Activated CD8-positive, alpha-beta memory T cell treated with anti-CD3 and anti-CD28 coated beads, Interleukin-2, amount 50 U/mL, for 48 hours (primary cell): ENCODE measurements around the gene CEP112.

Experiments
- DNase-seq: peaks from one replicate; pipeline ENCODE4 v3.0.0-alpha.2; 2020

The CEP112 gene

DNA sequence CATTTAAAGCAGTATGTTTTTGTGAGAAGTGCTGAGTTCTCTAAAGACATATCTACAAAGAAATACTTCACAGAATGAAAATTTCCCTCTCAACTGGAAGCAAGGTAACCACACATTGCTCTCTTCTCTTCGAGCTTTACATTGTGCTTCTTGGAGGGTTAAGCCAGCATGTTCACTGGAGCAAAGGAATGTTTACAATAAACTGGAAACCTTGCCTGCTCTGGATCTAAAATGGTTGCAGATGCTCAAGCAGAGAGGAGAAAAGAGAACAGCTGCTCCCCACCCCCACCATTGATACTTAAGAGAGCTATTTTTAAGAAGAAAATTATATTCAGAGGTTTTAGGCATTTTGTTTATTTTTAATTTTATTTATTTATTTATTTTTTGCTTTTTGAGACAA is 213.1 kb downstream of the CEP112 start:
- no peak for DNase-seq

DNA sequence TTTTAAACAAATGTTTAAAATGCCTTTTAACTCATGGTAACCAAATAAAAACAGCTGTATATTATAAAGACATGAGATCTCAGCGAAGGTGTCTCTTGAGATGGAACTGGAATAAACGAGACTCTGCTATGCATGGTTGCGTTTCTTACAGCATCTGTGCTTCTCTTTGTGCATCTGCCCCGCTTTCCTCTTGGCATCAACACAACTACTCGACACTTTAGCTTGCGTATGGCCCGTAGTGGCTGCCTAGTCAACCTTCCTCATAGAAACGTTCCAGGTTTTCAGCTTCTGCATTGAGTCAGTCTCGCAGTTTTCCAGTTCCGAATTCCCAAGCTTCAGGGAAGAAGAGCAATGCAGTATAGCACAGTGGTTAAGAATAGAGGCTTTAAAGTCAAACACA is 214.9 kb downstream of the CEP112 start:
- DNase-seq: no peak

DNA sequence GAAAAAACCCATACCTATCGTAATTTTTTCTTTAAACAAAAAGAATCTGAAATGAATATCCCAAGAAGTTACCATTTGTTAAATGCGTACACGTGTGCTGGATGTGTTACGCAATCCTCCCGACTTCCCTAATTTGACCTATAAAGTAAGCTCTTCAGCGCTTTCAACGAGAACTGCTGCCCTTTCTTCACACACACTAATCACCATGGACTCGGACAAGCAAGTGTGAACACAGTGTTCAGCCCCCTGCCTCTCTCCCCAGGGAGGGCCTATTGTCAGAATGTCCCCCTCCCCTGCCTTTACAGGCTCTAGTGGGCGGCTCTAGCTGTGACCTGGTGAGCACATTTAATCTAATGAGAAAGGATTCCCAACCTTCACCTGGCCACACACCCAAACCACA is 216.1 kb downstream of the CEP112 start:
- no peak for DNase-seq

DNA sequence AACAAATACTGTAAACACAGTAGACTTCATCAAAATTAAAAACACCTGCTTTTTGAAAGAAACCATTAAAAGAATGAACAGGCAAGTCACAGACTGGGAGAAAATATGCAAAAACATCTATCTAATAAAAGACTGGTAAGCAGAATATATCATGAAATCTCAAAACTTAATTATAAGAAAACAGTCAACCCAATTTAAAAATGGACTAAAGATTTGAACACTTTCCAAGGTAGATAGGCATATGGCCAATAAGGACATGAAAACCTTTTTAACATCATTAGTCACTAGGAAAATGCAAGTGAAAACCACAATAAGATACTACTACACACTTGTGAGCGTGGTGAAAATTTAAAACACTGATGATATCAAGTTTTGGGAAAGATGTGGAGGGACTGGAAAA is 218.7 kb downstream of the CEP112 start:
- no peak for DNase-seq

DNA sequence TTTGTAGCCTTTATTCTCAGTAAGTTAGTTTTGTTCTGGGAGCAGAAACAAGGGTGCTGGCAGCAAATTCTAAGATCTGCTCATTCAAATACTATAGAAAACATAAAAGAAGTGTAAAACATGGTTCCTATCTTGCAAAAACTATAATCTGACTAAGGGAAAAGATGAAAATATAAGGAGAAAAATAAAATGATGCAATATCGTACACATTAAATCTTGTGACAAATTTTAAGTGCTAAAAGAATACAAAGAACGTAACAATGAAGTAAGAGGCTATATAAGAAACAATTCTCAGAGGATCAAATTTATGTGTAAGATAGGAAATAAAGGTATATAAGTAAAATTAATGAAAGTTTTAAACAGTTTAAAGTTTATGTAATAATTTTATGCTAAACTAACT is 224.6 kb downstream of the CEP112 start:
- DNase-seq: no peak

DNA sequence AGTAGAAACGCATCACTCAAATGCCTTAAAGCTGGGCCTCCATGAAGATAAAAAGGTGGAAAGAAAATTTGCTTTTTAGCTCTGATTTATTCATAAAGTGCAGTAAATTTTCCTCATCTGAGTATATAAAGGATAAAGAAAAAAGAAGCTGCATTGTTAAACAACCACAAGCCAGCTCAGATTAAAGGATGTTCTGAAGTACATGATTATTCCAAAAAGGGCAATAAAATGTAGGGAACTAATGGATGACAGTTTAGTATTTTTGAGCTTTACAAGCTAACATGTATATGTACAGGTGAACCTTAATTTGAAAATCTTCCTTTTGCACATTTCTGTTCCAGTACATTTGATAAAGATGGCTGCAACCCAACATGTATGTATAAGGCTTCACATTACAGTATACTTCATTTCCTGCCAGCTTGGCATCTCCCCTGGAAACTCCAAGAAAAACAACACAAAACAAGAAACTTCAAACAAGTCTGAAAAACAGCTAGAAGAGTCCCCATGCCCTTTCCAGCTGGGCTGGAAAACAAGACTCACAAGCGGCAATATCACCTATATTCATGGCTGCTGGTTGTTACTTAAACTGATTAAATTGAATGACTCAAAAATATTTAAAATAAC is 225.7 kb downstream of the CEP112 start:
- no peak for DNase-seq

DNA sequence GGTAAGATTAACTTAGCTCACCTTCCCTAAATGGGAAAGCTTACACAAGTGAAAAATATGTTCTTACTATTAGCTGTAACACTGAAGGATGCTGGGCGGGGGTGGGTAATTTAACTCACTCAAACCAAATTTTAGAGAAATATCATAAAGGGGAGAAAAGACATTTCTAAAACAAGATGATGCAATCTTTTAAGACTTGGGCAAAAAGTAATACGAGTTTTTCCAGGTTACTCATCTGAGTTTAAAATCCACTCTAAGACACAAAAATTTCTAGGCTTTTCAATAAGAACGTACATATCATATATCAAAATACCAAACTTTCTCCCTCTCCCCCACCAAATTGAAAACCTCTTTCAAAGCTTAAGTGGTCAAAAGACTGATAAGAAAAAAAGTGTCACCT is 228.8 kb downstream of the CEP112 start:
- DNase-seq: no peak

DNA sequence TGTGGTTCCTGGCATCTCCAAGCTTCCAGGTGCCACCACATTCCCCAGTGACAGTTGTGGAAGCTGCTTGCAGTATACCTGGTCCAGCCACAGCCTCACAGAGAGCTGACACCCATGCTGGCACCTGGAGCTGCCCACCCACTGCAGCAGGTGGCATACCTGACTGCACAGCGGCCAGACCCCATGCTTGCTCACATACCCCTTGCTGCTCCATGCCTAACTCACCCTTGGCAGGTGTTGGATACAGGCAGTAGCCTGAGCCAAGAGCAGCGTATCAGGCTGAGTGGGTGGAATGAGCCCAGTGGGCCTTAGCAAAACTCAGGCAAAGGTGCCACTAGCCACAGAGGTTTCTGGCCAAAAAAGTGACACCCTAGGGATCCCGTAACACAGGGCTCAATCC is 232.3 kb downstream of the CEP112 start:
- no peak for DNase-seq

DNA sequence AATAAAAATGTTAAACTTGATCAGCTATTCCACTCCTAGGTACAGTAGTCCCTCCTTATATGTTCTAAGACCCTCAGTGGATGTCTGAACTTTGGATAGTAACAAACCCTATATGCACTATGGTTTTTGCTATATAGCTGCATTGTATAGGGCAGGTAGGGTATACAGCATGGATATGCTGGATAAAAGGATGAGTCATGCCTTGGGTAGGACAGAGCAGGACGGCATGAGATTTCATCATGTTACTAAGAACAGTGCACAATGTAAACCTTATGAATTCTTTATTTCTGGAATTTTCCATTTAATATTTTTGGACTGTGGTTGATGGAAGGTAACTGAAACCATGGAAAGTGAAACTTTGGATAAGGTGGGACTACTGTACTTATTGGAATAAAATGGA is 235.1 kb downstream of the CEP112 start:
- no peak for DNase-seq

DNA sequence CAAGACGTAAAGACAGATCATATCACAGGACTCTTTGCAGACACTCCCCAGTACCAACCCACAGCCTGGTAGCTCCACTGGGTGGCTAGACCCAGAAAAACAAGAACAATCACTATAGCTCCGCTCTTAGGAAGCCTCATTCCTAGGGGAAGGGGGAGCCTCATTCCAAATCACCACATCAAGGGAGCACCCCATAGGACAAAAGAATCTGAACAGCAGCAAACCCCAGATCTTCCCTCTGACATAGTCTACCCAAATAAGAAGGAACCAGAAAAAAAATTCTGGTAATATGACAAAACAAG is 237.8 kb downstream of the CEP112 start:
- DNase-seq: no peak

DNA sequence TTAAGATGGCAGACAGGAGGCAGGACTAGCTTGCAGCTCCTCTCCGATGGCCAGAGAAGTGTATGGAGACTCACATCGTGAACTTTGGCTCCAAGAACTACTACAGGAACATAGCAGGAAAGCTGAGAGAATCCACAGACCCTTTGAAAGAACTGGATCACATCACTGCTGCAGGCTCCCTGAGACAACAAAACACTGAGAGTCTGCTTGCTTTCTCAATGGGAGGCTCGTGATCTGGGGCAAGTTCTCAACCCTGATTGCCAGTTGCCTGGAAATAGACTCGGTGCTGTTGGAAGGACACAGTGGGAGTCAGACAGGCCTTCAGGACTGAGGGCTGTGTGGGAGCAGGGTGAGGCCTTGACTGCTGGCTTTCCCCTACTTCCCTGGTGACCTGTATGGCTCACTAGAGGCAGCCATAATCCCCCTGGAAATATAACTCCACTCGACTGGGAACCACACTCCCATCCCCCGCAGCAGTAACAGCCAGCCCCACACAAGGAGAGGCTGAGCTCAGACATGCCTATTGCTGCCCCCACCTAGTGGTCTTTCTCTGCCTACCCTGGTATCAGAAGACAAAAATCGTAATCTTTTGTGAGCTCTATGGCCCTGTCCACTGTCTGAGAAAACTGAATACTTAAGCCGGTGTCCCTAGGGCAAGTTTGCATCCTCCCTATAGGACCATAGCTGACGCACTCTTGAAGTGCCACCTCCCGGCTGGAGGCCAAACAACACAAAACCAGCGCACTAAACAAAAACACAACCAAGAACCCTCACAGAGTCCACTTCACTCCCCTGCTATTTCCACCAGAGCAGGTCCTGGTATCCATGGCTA is 238.4 kb downstream of the CEP112 start:
- no peak for DNase-seq

DNA sequence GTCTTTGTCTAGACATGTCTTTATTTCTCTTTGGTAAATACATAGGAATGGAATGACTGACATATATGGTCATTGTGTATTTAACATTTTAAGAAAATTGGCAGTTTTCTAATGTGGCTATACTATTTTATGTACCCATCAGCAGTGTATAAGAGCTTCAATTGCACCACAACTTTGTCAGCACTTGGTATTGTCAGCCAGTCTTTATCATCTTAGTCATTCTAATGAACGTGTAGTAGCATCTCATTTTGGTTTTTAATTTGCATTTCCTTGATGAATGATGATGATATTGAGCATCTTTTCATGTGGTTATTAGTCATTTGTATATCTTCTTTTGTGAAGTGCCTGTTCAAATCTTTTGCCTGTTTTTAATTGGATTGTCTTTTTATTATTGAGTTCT is 239.3 kb downstream of the CEP112 start:
- no peak for DNase-seq

DNA sequence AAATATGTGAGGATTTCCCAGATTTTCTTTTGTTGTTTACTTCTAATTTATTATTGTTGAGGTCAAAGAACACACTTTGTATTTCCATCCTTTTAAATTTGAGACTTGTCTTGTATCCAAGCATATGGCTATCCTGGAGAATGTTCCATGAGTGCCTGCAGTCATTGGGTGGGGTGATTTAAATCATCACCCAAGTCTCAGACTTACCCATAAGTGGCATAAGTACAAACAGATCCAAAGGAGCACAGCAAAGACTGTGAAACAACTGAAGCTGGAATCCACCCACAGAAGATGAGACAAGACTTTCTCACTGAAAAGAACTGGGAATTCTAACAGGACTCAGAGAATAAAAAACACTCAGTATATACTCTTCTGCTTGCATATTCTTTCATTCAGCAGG is 239.9 kb downstream of the CEP112 start:
- DNase-seq: no peak

DNA sequence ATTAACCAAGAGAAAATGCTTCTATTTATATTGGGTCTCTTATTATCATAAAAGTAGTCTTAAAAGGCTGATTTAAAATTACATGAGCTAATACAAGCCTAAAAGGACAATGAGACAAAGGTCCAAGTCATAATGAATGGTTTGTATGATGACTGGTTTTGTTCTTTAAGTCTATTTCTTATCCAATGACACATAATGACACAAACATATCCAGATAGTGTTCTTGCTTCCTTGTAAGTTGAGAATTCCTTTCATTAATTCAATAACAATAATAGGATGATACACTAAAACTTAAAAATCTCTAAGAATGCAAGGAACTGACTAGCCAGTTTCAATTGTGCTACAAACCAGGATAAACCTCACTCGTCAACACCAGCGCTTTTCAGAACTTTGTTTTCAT is 244.1 kb downstream of the CEP112 start:
- DNase-seq: no peak

DNA sequence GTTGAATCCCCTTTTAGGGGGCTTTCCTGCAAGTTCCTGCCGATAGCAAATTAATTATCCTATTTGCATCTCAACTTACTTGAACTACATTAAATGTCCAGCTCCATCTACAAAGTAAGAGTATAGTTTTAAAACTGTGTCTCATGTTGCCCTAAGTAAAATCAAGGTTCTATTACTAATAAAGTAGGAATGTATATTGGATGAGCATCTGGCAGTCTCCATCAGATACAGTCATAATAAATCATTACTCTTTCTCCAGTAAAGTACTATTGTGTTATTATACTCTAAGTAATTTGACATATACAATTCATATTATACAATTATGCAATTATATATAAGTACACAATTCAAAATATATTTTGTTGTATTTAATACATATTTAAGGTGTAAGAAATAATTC is 249.3 kb downstream of the CEP112 start:
- DNase-seq: no peak

DNA sequence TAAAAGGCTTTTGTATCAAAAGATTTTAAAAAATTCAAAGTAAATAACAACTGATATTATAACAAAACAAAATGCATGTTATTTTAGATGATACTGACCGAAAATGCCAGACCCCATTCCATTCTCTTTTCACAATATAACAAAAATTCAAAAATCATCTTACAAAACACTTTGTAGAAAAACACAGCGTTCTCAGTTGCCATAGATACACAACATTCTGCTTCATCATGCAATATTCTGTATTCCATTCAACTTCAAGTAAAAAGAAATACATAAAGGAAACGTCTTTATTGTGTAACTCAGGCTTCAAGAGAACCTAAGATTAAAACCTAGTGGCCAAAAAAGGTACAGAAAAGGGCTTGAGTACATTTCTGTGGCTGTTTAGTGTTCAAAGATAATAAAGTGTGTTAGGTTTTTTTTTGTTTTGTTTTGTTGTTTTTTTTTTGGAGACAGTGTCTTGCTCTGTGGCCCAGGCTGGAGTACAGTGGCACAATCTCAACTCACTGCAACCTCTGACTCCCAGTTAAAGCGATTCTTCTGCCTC is 250.5 kb downstream of the CEP112 start:
- no peak for DNase-seq

DNA sequence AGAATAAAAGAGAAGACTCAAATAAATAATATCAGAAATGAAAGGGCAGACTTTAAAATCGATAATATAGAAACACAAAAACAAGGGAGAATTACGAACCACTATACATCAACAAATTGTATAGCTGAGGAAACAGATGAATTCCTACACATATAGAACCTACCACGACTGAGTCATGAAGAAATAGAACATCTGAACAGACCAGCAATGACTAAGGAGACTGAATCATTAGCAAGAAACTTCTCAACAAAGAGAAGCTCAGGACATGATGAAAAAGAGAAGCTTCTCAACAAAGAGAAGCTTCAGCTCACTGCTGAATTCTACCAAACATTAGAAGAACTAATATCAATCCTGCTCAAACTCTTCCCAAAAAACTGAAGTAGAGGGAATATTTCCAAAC is 255.9 kb downstream of the CEP112 start:
- no peak for DNase-seq

DNA sequence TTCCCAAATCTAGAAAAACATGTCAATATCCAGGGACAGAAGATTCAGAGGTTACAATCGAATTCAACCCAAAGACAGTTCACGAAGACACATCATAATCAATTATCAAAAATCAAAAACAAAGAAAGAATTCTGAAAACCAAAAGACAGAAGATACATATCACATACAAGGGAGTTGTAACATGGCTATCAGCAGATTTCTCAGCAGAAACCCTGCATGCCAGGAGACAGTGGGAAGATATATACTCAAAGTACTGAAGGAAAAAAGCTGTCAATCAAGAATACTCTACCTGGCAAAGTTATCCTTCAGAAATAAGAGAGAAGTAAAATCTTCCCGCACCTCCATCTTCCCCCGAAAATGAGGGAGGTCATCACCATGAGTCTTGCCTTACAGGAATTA is 258.6 kb downstream of the CEP112 start:
- no peak for DNase-seq

DNA sequence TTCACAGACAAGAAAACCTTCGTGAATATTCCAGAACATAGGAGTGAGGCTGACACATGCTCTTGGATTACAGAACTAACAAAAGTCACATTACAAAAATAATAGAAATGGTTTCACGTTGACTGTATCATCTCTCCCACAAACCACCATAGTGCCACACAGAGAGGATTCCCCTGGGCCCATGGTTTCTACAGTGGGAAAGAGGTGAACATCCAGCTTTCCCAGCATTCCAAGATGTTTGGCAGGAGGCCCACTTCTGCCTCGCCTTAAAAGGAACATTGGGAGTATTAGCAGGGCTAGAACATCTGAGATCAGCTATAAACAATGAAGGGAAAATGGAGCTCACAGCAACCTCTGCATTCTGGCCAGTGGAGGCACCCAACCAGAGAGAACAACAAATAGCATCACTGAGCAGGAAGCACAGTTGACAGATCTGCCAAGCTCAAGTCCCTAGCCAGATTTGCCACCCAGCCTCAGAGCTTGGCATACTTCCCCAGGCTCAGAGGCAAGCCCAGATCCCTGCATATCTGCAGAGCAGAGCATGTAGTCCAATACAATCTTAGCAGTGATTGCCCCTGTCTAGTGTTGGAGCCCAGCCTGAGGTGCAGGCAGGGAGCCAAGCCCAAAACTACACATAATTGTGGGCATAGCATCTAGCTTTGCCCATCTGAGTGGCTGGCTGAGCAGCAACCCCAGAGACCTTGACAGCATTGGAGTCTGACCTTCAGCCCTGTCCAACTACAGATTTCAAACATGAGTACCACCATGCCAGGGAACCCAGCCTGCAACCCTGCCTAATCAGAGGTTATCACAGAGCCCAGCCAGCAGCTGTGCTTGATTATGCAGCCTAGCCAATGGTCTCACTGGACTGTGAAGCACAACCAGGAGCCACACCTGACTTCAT is 260.4 kb downstream of the CEP112 start:
- DNase-seq: no peak

DNA sequence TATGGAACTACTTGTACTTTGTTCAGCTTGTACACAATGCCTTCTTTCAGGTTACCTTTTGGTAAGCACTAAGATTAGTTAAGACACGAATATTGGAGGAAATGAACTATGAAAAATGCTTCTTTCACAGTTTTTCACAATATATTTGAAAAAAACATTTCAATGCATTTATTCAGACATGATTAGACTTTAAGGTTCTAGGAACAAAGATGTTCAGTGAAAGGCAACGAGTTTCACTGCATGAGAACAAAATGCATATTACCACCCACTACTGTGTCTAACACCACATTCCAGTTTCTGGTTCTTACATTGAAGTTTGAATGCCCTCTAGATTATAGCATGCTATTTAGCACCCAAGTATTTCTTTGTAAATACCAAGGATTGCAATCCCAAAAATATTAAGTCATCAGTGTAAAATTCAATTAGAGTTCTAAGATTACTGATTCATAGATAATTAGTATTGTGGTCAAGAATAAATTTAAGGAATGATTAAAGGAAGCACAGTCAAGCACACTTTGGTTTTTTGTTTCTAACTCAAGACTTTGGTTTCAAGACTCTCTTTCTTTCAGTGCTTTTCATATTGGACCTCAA is 261.7 kb downstream of the CEP112 start:
- no peak for DNase-seq

DNA sequence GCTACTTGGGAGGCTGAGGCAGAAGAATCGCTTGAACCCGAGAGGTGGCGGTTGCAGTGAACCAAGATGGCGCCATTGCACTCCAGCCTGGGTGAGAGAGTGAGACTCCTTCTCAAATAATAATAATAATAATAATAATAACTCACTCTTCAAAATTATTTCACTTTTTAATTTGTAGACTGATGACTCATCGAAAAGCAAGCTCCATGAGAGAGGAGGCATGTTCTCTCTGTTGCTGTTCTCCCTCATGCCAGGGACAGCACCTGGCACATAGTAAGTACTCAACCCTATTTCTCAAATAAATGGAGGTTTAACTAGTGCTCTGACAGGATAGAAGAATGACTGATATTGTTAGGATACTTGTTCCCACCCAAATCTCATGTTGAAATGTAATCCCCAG is 265.3 kb downstream of the CEP112 start:
- DNase-seq: no peak

DNA sequence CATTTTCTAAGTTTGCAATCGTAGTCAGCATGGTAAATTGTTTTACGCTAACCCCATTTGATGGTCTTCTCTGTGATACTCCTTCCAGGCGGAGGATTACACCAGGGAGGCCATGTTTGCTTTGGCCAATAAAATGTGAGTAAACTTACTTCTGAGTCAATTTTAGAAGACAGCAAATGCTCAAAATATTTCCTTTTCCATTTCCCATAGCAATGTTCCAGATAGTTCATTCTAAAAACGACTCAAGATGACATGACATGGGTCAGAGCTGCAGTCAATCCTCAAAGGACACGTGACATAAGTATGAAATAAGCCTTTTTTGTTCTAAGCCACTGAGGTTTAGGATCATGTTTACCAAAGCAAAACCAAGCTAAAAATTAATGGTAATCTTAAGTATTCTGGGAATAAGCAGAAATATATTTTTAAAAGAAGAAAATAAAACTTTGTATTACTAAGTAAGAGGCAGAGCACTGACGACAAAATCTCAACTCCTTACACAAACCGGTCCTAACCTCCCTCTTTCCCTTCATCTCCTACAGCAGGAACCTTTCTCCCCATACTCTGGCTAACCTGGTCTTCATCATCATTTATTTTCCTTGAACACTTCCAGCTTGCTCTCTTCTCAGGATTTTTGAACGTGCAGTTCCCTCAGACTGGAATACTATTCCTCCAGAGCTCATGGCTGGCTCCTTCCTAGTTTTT is 266.2 kb downstream of the CEP112 start:
- DNase-seq: no peak

DNA sequence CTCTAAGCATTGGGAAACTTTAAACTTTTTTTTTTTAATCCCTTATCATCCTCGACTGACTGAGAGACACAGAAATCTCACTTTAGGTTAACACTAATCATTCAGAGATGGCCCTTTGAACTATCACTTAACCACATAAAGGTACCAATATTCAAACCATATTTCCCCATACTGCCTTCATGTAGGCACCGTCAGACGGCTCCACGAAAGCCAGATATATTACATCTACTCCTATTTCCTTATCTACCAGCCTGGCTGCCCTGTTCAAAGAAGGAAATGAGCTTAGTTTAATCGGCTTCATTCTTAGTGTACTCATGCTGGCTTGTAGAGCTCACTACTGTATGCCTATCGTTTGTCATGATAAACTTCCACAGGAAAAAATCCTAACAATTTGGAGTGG is 270.9 kb downstream of the CEP112 start:
- no peak for DNase-seq
